ENCODE measurements around the gene ATP6V1F.

- no peak for TF ChIP-seq CTCF (IDR thresholded peaks at IDR 0.05)
- TF ChIP-seq ZFX (IDR thresholded peaks at IDR 0.05; ENCODE audit: borderline replicate concordance): no peak
Observed at GRCh38 chr7:128844777-128845311, 17.8 kb upstream of the ATP6V1F start.

Measured in 22Rv1 (cell line).